GM23338 (cell line): Measurements from ENCODE around the gene NFIB. TPM values are rescaled to one million over a fixed set of nuclear protein-coding genes. Genes with fewer than 3 reads are reported as not detected.

ENCODE experiments used
- ATAC-seq: fragments of 200-7000 bp; cut with Tn5 transposase; 3 replicates; pipeline ENCODE4 v1.9.1; 2020
- DNase-seq: peaks from one replicate; pipeline ENCODE4 v3.0.0-alpha.2; 2015; ENCODE audit warnings: low spot score
- H2AFZ ChIP-seq: fragments of 200-600 bp; sonication (generic); 2 replicates; pipeline ENCODE4 v1.8.0; 2016; ENCODE audit warnings: antibody characterized with exemption, mild to moderate bottlenecking, moderate library complexity
- H3F3A ChIP-seq: fragments of 200-600 bp; sonication (generic); replicated peaks from 2 replicates; pipeline ENCODE4 v1.8.0; 2017; ENCODE audit warnings: antibody characterized with exemption, mixed run types, low read depth
- H3K27ac ChIP-seq: fragments of 200-600 bp; sonication (generic); 2 replicates; pipeline ENCODE4 v1.6.1; 2016; ENCODE audit warnings: low read depth
- H3K27me3 ChIP-seq: fragments of 200-600 bp; sonication (generic); 2 replicates; pipeline ENCODE4 v1.8.0; 2016; ENCODE audit warnings: mild to moderate bottlenecking, mixed run types, moderate library complexity; ENCODE audit not compliant: insufficient read depth
- H3K36me3 ChIP-seq: fragments of 200-600 bp; sonication (generic); 2 replicates; pipeline ENCODE4 v1.8.0; 2016; ENCODE audit warnings: mild to moderate bottlenecking; ENCODE audit not compliant: insufficient read depth
- H3K4me1 ChIP-seq: fragments of 200-600 bp; sonication (generic); 2 replicates; pipeline ENCODE4 v1.8.0; 2016; ENCODE audit warnings: mild to moderate bottlenecking, moderate library complexity; ENCODE audit not compliant: insufficient read depth
- H3K4me2 ChIP-seq: fragments of 200-600 bp; sonication (generic); 2 replicates; pipeline ENCODE4 v1.7.1; 2017; ENCODE audit warnings: mixed run types
- H3K4me3 ChIP-seq: fragments of 200-600 bp; sonication (generic); 2 replicates; pipeline ENCODE4 v1.6.1; 2016; ENCODE audit warnings: mixed run types
- H3K79me2 ChIP-seq: fragments of 200-600 bp; sonication (generic); replicated peaks from 2 replicates; pipeline ENCODE4 v1.8.0; 2017; ENCODE audit warnings: mild to moderate bottlenecking; ENCODE audit not compliant: insufficient read depth
- H3K9me2 ChIP-seq: fragments of 200-600 bp; sonication (generic); 2 replicates; pipeline ENCODE4 v1.8.0; 2017; ENCODE audit not compliant: insufficient read depth
- H4K20me1 ChIP-seq: fragments of 200-600 bp; sonication (generic); replicated peaks from 2 replicates; pipeline ENCODE4 v1.8.0; 2017; ENCODE audit warnings: mild to moderate bottlenecking; ENCODE audit not compliant: insufficient read depth
- H3K27ac Mint-ChIP-seq: 2 replicates; pipeline ENCODE4 v1.8.0; 2020; ENCODE audit warnings: inconsistent platforms, mild to moderate bottlenecking, moderate library complexity, mixed read lengths
- H3K27me3 Mint-ChIP-seq: 3 replicates; pipeline ENCODE4 v1.8.0; 2022; ENCODE audit warnings: low read depth, mild to moderate bottlenecking, moderate library complexity, mixed read lengths, inconsistent platforms; ENCODE audit not compliant: insufficient read depth, poor library complexity
- H3K36me3 Mint-ChIP-seq: 3 replicates; pipeline ENCODE4 v1.8.0; 2021; ENCODE audit warnings: low read depth, mild to moderate bottlenecking, inconsistent platforms, moderate library complexity, mixed read lengths
- H3K4me1 Mint-ChIP-seq: 3 replicates; pipeline ENCODE4 v1.8.0; 2020; ENCODE audit warnings: mild to moderate bottlenecking, inconsistent platforms, mixed read lengths
- H3K4me3 Mint-ChIP-seq: 3 replicates; pipeline ENCODE4 v1.8.0; 2021; ENCODE audit warnings: moderate library complexity, mild to moderate bottlenecking, inconsistent platforms, mixed read lengths
- H3K9me3 Mint-ChIP-seq: 3 replicates; pipeline ENCODE4 v1.8.0; 2020; ENCODE audit warnings: moderate library complexity, mild to moderate bottlenecking, inconsistent platforms, mixed read lengths
- CREB1 ChIP-seq: fragments of 250-450 bp; sonication (Bioruptor Pico); IDR thresholded peaks from 2 replicates; pipeline ENCODE4 v1.5.0; 2020; ENCODE audit warnings: low read depth, mild to moderate bottlenecking, moderate library complexity
- CTCF ChIP-seq, 2 experiments: fragments of 200-600 bp in 1 of 2; sonication (generic) in 1 of 2; conservative IDR thresholded peaks; 2 replicates each; pipeline versions ENCODE4 v1.5.1 to v1.6.1; 2016 to 2017; ENCODE audit warnings: antibody characterized with exemption in 2 of 2, low read depth in 2 of 2, mild to moderate bottlenecking in 2 of 2, moderate library complexity in 1 of 2
- ETS1 ChIP-seq: IDR thresholded peaks from 2 replicates; pipeline ENCODE4 v1.6.1; 2016; ENCODE audit warnings: antibody characterized with exemption
- EZH2 ChIP-seq: fragments of 200-600 bp; sonication (generic); IDR thresholded peaks from one replicate; pipeline ENCODE4 v1.8.0; 2017; ENCODE audit warnings: antibody characterized with exemption, mild to moderate bottlenecking, low read depth; ENCODE audit not compliant: unreplicated experiment
- EZH2phosphoT487 ChIP-seq: fragments of 200-600 bp; sonication (generic); IDR thresholded peaks from one replicate; pipeline ENCODE4 v1.8.1; 2018; ENCODE audit warnings: antibody characterized with exemption; ENCODE audit not compliant: unreplicated experiment
- JUNB ChIP-seq: IDR thresholded peaks from one replicate; pipeline ENCODE4 v1.6.1; 2016; ENCODE audit warnings: antibody characterized with exemption; ENCODE audit not compliant: unreplicated experiment
- NANOG ChIP-seq: IDR thresholded peaks from 2 replicates; pipeline ENCODE4 v1.6.1; 2016; ENCODE audit warnings: antibody characterized with exemption, borderline replicate concordance
- POLR2AphosphoS5 ChIP-seq: IDR thresholded peaks from 2 replicates; pipeline ENCODE4 v1.6.1; 2016; ENCODE audit warnings: antibody characterized with exemption, low read depth
- STAT1 ChIP-seq: IDR thresholded peaks from one replicate; pipeline ENCODE4 v1.6.1; 2016; ENCODE audit warnings: antibody characterized with exemption; ENCODE audit not compliant: unreplicated experiment
- ZNF114 ChIP-seq: fragments of 250-450 bp; sonication (Bioruptor Pico); IDR thresholded peaks from 2 replicates; pipeline ENCODE4 v1.5.0; 2020; ENCODE audit warnings: mild to moderate bottlenecking, moderate library complexity
- ZNF331 ChIP-seq: fragments of 250-450 bp; sonication (Bioruptor Pico); IDR thresholded peaks from 2 replicates; pipeline ENCODE4 v1.5.0; 2020; ENCODE audit warnings: low read depth, mild to moderate bottlenecking, moderate library complexity
- polyA plus RNA-seq: library from polyadenylated mRNA; unstranded; fragments of >200 nt; fragmentation: Nextera tagmentation; extraction: Ambion mirVana; gene quantifications from 2 replicates; pipeline ENCODE4 v1.2.1, GENCODE V29; 2016
- total RNA-seq: library from RNA; depleted of rRNA; stranded (reverse); fragments of >200 nt; shearing (Covaris generic); gene quantifications from 2 replicates; pipeline ENCODE4 v1.2.3, GENCODE V29; 2014

The NFIB gene
- total and polyA plus RNA-seq, 2 experiments from 2014 or later: 3.9 to 4.7 TPM

- TF ChIP-seq CTCF (conservative IDR thresholded peaks at IDR 0.05; ENCODE audit: low read depth in 2 of 2): no peak
- no peak for TF ChIP-seq NANOG
- no peak for TF ChIP-seq POLR2AphosphoS5
- no peak for TF ChIP-seq STAT1
- TF ChIP-seq JUNB: no peak
- no peak for TF ChIP-seq ZNF114 (CRISPR knock-in tag)
- TF ChIP-seq ETS1: no peak
- TF ChIP-seq EZH2: no peak
These were observed 2.1 kb upstream of the NFIB start (continued) for GRCh38 chr9:14315875-14316601.

GRCh38 chr9:14314929-14315874 is 1.3 kb upstream of the NFIB start:
- Histone ChIP-seq H2AFZ (0 out of 2 replicates have a peak overlapping the region, but pooled peaks have one; percentile 67), H3K79me2 (peaks cover 21% of the 10 kb centered on the region), H3K27ac (peak overlapping the region; percentile 89), H3K4me3 (peak overlapping the region; percentile 85), H3K36me3 (no peaks in the 10 kb centered on the region), H3K4me1 (peaks cover 43% of the 10 kb centered on the region), H3K9me2 (no peaks in the 10 kb centered on the region), H3K4me2 (peak overlapping the region; percentile 89), H4K20me1 (no peaks in the 10 kb centered on the region), H3F3A (peaks cover 10% of the 10 kb centered on the region; the same call in 1 of the 2 replicates), H3K27me3 (peaks cover 61% of the 10 kb centered on the region)
- H3K4me3 Mint-ChIP-seq: peak overlapping the region; percentile 95
- peaks cover 49% of the 10 kb centered on the region for H3K27me3 Mint-ChIP-seq
- H3K9me3 Mint-ChIP-seq: peaks cover 4% of the 10 kb centered on the region; the same call in 1 of the 3 replicates
- DNase-seq: peak; percentile 74
- ATAC-seq: peak; percentile 37
- peak overlapping the region; percentile 98 for H3K27ac Mint-ChIP-seq
- peaks cover 51% of the 10 kb centered on the region for H3K4me1 Mint-ChIP-seq
- peaks cover 2% of the 10 kb centered on the region; the same call in 1 of the 3 replicates for H3K36me3 Mint-ChIP-seq
- TF ChIP-seq CREB1 (no peak), ZNF331 (CRISPR knock-in tag) (no peak), EZH2phosphoT487 (no peak), ETS1 (no peak), ZNF114 (CRISPR knock-in tag) (no peak), JUNB (no peak), CTCF (conservative IDR thresholded peaks at IDR 0.05; ENCODE audit: low read depth in 2 of 2) (no peak), POLR2AphosphoS5 (no peak), EZH2 (no peak), STAT1 (no peak)
